A673 (cell line): ENCODE results near the gene VARS1. TPM values are rescaled to one million over a fixed set of nuclear protein-coding genes. Genes with fewer than 3 reads are reported as not detected.
"Not testable (repeated sequence)": the region's sequence is repeated elsewhere in the genome, so short reads cannot be mapped to it uniquely, and the experiment has no call there.

ENCODE experiments used
- BruUV-seq: library from RNA; stranded (reverse); fragments of 400-500 nt; replicated peaks from 2 replicates; lab custom pipeline; 2021; lab: Mats Ljungman, UMichigan
- CTCF ChIA-PET: fragments of 300-600 bp; sonication (Branson Sonifier 250); formaldehyde crosslinking; loops from one replicate; lab custom pipeline; 2022; ENCODE audit warnings: antibody characterized with exemption; lab: Charles Lee
- POLR2A ChIA-PET: fragments of 300-600 bp; sonication (Branson Sonifier 250); formaldehyde crosslinking; loops from one replicate; lab custom pipeline; 2022; ENCODE audit warnings: antibody characterized with exemption; ENCODE audit not compliant: low non-redundant PET; lab: Charles Lee
- DNase-seq: peaks from one replicate; pipeline ENCODE4 v3.0.0-alpha.2; 2015; ENCODE audit warnings: low spot score
- H3K27ac ChIP-seq: fragments of 200-600 bp; sonication (generic); 2 replicates; pipeline ENCODE4 v1.5.1; 2016; ENCODE audit warnings: mixed run types, low read depth, mild to moderate bottlenecking, mixed read lengths, antibody characterized with exemption, low read length; ENCODE audit not compliant: poor library complexity, severe bottlenecking
- H3K27me3 ChIP-seq: fragments of 200-600 bp; sonication (generic); replicated peaks from 2 replicates; pipeline ENCODE4 v1.6.1; 2017; ENCODE audit warnings: mixed run types, low read depth, mild to moderate bottlenecking, mixed read lengths, antibody characterized with exemption, low read length; ENCODE audit not compliant: insufficient read depth, poor library complexity
- H3K36me3 ChIP-seq: fragments of 200-600 bp; sonication (generic); 2 replicates; pipeline ENCODE4 v1.6.1; 2016; ENCODE audit warnings: mixed run types, mild to moderate bottlenecking, mixed read lengths, antibody characterized with exemption, low read length; ENCODE audit not compliant: insufficient read depth, poor library complexity, severe bottlenecking
- H3K4me1 ChIP-seq: fragments of 200-600 bp; sonication (generic); 2 replicates; pipeline ENCODE4 v1.6.1; 2017; ENCODE audit warnings: mixed run types, mild to moderate bottlenecking, mixed read lengths, antibody characterized with exemption, low read length; ENCODE audit not compliant: insufficient read depth, poor library complexity, severe bottlenecking
- H3K4me3 ChIP-seq: fragments of 200-600 bp; sonication (generic); 2 replicates; pipeline ENCODE4 v1.5.1; 2016; ENCODE audit warnings: low read depth, mixed run types, mild to moderate bottlenecking, mixed read lengths, low read length; ENCODE audit not compliant: poor library complexity, severe bottlenecking
- H3K9me3 ChIP-seq: fragments of 200-600 bp; sonication (generic); 2 replicates; pipeline ENCODE4 v1.6.1; 2016; ENCODE audit warnings: mixed run types, low read depth, mild to moderate bottlenecking, mixed read lengths, antibody characterized with exemption, low read length; ENCODE audit not compliant: poor library complexity, severe bottlenecking
- EZH2 ChIP-seq: fragments of 200-600 bp; sonication (generic); IDR thresholded peaks from 2 replicates; pipeline ENCODE4 v1.6.1; 2017; ENCODE audit warnings: borderline replicate concordance, low read depth, mild to moderate bottlenecking, mixed read lengths, antibody characterized with exemption, low read length; ENCODE audit not compliant: poor library complexity, severe bottlenecking
- intact Hi-C: fragments of 100-400 bp; cut with micrococcal nuclease; formaldehyde crosslinking; loops from one replicate; pipeline ENCODE4 v1.10.0; 2022; ENCODE audit not compliant: unreplicated experiment
- total RNA-seq: library from RNA; stranded (reverse); gene quantifications from 2 replicates; pipeline ENCODE4 v1.2.3, GENCODE V29; 2021
- TF ChIP-seq, protein P1 (sequence below): fragments of 300-800, 200-600 bp; sonication (generic); conservative IDR thresholded peaks from 2 replicates; pipeline ENCODE4 v1.5.1; 2017; ENCODE audit warnings: low read depth, mild to moderate bottlenecking, antibody characterized with exemption, low read length, moderate library complexity, mixed read lengths

VARS1 gene
- total RNA-seq, 1 experiment from 2014 or later: 233 TPM

GRCh38 chr6:31838968-31839367 is 43.4 kb upstream of the VARS1 start:
- H3K4me3 ChIP-seq: peak overlapping the region; percentile 74
- peaks cover 54% of the 10 kb centered on the region for H3K36me3 ChIP-seq
- no peaks in the 10 kb centered on the region for H3K9me3 ChIP-seq
- H3K27ac ChIP-seq: no peak overlapping the region
- H3K4me1 ChIP-seq: peaks cover 16% of the 10 kb centered on the region
- H3K27me3 ChIP-seq: no peaks in the 10 kb centered on the region
- CTCF ChIA-PET: no interaction called here
- no TSS peak for BruUV-seq
- DNase-seq: no peak
- intact Hi-C loops: no loop called here
- POLR2A ChIA-PET: no interaction called here
- no peak for TF ChIP-seq EZH2
- TF ChIP-seq, protein P1, sequence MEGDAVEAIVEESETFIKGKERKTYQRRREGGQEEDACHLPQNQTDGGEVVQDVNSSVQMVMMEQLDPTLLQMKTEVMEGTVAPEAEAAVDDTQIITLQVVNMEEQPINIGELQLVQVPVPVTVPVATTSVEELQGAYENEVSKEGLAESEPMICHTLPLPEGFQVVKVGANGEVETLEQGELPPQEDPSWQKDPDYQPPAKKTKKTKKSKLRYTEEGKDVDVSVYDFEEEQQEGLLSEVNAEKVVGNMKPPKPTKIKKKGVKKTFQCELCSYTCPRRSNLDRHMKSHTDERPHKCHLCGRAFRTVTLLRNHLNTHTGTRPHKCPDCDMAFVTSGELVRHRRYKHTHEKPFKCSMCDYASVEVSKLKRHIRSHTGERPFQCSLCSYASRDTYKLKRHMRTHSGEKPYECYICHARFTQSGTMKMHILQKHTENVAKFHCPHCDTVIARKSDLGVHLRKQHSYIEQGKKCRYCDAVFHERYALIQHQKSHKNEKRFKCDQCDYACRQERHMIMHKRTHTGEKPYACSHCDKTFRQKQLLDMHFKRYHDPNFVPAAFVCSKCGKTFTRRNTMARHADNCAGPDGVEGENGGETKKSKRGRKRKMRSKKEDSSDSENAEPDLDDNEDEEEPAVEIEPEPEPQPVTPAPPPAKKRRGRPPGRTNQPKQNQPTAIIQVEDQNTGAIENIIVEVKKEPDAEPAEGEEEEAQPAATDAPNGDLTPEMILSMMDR: no peak

GRCh38 chr6:31838114-31838553 is 42.6 kb upstream of the VARS1 start:
- CTCF ChIA-PET: not testable (repeated sequence)
- H3K36me3 ChIP-seq: peaks cover 54% of the 10 kb centered on the region

DNA sequence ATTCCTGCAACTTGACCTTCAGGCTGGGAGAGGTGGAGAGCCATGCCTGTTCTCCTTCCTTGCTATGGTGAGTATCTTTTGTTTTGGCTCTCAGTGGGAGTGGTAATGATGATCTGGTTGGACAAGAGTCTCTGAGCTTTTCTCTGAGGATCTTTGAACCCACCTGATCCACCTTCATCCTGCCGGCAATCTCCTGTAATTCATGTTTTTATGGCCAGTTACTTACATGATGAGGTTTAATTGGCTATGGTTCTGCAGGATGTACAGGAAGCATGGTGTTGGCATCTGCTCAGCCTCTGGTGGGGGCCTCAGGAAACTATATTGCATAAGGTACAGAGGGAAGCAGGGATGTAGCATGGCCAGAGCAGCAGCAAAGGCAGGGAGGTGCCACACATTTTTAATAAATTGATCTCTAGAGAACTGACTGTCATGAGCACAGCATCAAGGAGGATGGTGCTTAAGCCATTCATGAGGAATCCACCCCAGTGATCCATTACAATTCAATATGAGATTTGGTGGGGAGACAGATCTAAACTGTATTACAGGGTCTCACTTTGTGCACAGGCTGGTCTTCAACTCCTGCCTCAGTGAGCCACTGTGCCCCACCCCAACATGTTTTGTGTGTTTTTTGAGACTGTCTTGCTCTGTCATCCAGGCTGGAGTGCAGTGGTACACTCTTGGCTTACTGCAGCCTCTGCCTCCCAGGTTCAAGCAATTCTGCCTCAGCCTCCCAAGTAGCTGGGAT is 42.0 kb upstream of the VARS1 start:
- no TSS peak for BruUV-seq
- DNase-seq: no peak
- CTCF ChIA-PET: no interaction called here
- H3K36me3 ChIP-seq: peaks cover 54% of the 10 kb centered on the region
- peak overlapping the region; percentile 74 for H3K4me3 ChIP-seq
- POLR2A ChIA-PET: no interaction called here
- H3K27me3 ChIP-seq: no peaks in the 10 kb centered on the region
- no peaks in the 10 kb centered on the region for H3K9me3 ChIP-seq
- H3K27ac ChIP-seq: peak overlapping the region; percentile 98
- H3K4me1 ChIP-seq: peaks cover 17% of the 10 kb centered on the region
- no peak for TF ChIP-seq EZH2
- TF ChIP-seq, protein P1: no peak
- intact Hi-C loops: no loop called here

More at GRCh38 chr6:31838114-31838553, 42.6 kb upstream of the VARS1 start:
- intact Hi-C loops, H3K27me3 ChIP-seq, H3K27ac ChIP-seq, BruUV-seq, H3K9me3 ChIP-seq, POLR2A ChIA-PET, DNase-seq: not testable (repeated sequence)
- Histone ChIP-seq H3K4me1 (peaks cover 17% of the 10 kb centered on the region), H3K4me3 (peak overlapping the region; percentile 74)
